Measurements from ENCODE around the gene PLA2G5. TPM values are rescaled to one million over a fixed set of nuclear protein-coding genes. Genes with fewer than 3 reads are reported as not detected.

Gene PLA2G5
- total RNA-seq, 4 donors from 2014 or later = 1.1 to 5.0 (median 2.2) TPM

DNA sequence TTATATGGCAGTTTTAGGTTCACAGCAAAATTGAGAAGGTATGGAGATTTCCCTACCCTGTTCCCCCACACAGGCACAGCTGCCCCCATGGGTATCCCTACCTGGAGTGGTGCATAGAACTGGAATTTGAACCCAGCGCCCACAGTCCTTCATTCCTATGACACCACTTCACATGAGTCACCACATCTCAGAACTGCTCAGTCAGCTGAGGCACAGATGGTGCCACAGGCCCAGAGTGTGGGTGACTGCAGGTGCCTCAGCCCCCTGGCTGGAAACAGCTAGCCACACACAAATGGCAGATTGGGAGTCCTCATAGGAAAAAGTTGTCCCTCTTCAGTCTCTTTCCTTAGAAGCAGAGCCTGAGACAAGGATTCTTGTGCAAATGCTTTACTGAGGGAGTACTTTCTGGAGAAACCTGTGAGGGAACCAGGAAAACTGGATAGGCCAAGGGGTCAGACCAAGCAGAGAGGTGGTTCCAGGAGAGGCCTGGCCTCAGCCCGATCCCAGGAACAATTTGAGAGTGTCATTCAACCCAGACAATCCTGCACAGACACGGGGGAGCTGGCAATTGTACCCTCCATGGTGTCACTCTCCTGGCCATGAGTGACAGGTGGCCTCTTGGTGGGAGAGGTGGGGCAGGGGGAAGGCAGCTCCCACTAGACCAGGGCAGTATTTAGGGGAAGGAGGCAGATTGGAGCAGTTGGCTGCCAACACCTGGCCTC is 42.4 kb downstream of the PLA2G5 start:
- 89 to 92% methylated on average over 2 to 3 of the region's 3 CpGs for WGBS, 2 donors
- TF ChIP-seq, protein P1, sequence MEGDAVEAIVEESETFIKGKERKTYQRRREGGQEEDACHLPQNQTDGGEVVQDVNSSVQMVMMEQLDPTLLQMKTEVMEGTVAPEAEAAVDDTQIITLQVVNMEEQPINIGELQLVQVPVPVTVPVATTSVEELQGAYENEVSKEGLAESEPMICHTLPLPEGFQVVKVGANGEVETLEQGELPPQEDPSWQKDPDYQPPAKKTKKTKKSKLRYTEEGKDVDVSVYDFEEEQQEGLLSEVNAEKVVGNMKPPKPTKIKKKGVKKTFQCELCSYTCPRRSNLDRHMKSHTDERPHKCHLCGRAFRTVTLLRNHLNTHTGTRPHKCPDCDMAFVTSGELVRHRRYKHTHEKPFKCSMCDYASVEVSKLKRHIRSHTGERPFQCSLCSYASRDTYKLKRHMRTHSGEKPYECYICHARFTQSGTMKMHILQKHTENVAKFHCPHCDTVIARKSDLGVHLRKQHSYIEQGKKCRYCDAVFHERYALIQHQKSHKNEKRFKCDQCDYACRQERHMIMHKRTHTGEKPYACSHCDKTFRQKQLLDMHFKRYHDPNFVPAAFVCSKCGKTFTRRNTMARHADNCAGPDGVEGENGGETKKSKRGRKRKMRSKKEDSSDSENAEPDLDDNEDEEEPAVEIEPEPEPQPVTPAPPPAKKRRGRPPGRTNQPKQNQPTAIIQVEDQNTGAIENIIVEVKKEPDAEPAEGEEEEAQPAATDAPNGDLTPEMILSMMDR (IDR thresholded peaks at IDR 0.05) = no peak
- TF ChIP-seq POLR2A (IDR thresholded peaks at IDR 0.05) = no peak
- Histone ChIP-seq H3K4me1 (no peaks in the 10 kb centered on the region), H3K9me3 (no peaks in the 10 kb centered on the region), H3K4me3 (replicated peaks in 1 of 3) (no peak overlapping the region), H3K27me3 (no peaks in the 10 kb centered on the region), H3K36me3 (no peaks in the 10 kb centered on the region), H3K27ac (no peak overlapping the region)
- DNase-seq = no peak
- intact Hi-C loops (cut with DNase I) = no loop called here

GRCh38 chr1:20114021-20114648 is 44.1 kb downstream of the PLA2G5 start:
- intact Hi-C loops (cut with DNase I) = no loop called here
- no peaks in the 10 kb centered on the region for H3K36me3 ChIP-seq
- no peak overlapping the region for H3K4me3 ChIP-seq (replicated peaks in 1 of 3)
- DNase-seq = no peak
- TF ChIP-seq POLR2A (IDR thresholded peaks at IDR 0.05) = no peak
- TF ChIP-seq, protein P1 (IDR thresholded peaks at IDR 0.05) = no peak
- no peak overlapping the region for H3K27ac ChIP-seq
- no peaks in the 10 kb centered on the region for H3K27me3 ChIP-seq
- H3K4me1 ChIP-seq = no peaks in the 10 kb centered on the region
- no peaks in the 10 kb centered on the region for H3K9me3 ChIP-seq
- 60 to 64% methylated on average over 15 of the region's 15 CpGs for WGBS, 2 donors

DNA sequence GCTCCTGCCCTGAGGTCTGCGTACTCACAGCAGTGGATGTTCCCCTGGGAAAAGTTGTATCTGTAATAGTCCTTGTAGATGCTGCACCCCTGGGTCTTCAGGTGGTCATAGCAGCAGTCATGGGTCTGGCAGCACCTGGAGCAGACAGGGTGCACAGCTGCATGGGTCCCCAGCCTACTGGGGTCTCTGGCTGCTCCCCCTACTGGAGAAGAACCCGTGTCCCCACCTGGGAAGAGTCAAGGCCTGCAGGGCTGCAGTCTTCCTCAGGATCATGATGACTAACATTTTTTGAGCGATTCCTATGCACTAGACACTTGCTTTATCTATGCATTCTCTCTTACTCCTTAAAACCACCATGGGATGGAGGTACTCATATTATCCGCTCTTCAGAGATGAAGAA is 45.5 kb downstream of the PLA2G5 start:
- no peaks in the 10 kb centered on the region for H3K4me1 ChIP-seq
- H3K27ac ChIP-seq = no peak overlapping the region
- H3K9me3 ChIP-seq = no peaks in the 10 kb centered on the region
- no peaks in the 10 kb centered on the region for H3K36me3 ChIP-seq
- H3K4me3 ChIP-seq (replicated peaks in 1 of 3) = no peak overlapping the region
- H3K27me3 ChIP-seq = no peaks in the 10 kb centered on the region
- intact Hi-C loops (cut with DNase I) = no loop called here
- no peak for DNase-seq
- TF ChIP-seq POLR2A (IDR thresholded peaks at IDR 0.05) = no peak
- TF ChIP-seq, protein P1 (IDR thresholded peaks at IDR 0.05) = no peak
- 73 to 84% methylated on average over 3 to 4 of the region's 4 CpGs for WGBS, 2 donors

DNA sequence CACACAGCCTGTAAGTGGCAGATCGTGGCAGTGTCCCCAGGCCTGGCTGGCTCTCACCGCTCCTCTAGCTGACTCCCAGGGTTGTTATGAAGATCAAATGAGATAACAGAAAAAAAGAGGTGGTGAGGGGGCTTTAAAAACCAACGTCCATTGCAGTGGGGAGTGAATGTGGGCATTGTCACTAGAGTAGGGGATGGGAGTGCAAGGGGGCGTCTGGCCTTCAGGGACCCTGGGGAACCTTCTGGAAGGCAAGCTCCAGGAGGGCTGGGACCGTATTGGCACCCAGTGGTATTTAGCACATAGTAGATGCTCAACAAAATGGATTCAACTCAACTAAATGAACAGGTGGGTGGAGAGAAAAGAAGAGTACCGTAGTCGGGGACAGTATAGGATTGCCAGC is 45.9 kb downstream of the PLA2G5 start:
- H3K27me3 ChIP-seq = no peaks in the 10 kb centered on the region
- no peak for TF ChIP-seq POLR2A (IDR thresholded peaks at IDR 0.05)
- TF ChIP-seq, protein P1 (IDR thresholded peaks at IDR 0.05) = no peak

GRCh38 chr1:20117236-20117635 is 47.2 kb downstream of the PLA2G5 start:
- no peak overlapping the region for H3K27ac ChIP-seq
- no peak for DNase-seq
- TF ChIP-seq POLR2A (IDR thresholded peaks at IDR 0.05) = no peak
- TF ChIP-seq, protein P1 (IDR thresholded peaks at IDR 0.05) = no peak
- H3K4me1 ChIP-seq = no peaks in the 10 kb centered on the region
- intact Hi-C loops (cut with DNase I) = no loop called here
- H3K27me3 ChIP-seq = no peaks in the 10 kb centered on the region
- H3K4me3 ChIP-seq (replicated peaks in 1 of 3) = no peak overlapping the region
- H3K36me3 ChIP-seq = no peaks in the 10 kb centered on the region
- no peaks in the 10 kb centered on the region for H3K9me3 ChIP-seq

More for the DNA sequence above, 45.9 kb downstream of the PLA2G5 start:
- H3K36me3 ChIP-seq = no peaks in the 10 kb centered on the region
- WGBS, 2 donors = 82 to 84% methylated on average over 7 of the region's 7 CpGs
- no peak for DNase-seq
- no peak overlapping the region for H3K27ac ChIP-seq
- intact Hi-C loops (cut with DNase I) = no loop called here
- H3K4me1 ChIP-seq = no peaks in the 10 kb centered on the region
- no peak overlapping the region for H3K4me3 ChIP-seq (replicated peaks in 1 of 3)
- no peaks in the 10 kb centered on the region for H3K9me3 ChIP-seq

All from thyroid gland (tissue), 4 donors.